Stimulated activated CD4-positive, alpha-beta T cell treated with anti-CD3 and anti-CD28 coated beads, Interleukin-4, amount 100 ng/mL, for 48 hours (primary cell): ENCODE results near the gene HNRNPD.
"Not testable (repeated sequence)": the region's sequence is repeated elsewhere in the genome, so short reads cannot be mapped to it uniquely, and the experiment has no call there.

Source experiments
- DNase-seq, 2 donors: peaks; one replicate each; pipeline ENCODE4 v3.0.0-alpha.2; 2020; ENCODE audit warnings: low read depth in 2 of 2

Gene HNRNPD

DNA sequence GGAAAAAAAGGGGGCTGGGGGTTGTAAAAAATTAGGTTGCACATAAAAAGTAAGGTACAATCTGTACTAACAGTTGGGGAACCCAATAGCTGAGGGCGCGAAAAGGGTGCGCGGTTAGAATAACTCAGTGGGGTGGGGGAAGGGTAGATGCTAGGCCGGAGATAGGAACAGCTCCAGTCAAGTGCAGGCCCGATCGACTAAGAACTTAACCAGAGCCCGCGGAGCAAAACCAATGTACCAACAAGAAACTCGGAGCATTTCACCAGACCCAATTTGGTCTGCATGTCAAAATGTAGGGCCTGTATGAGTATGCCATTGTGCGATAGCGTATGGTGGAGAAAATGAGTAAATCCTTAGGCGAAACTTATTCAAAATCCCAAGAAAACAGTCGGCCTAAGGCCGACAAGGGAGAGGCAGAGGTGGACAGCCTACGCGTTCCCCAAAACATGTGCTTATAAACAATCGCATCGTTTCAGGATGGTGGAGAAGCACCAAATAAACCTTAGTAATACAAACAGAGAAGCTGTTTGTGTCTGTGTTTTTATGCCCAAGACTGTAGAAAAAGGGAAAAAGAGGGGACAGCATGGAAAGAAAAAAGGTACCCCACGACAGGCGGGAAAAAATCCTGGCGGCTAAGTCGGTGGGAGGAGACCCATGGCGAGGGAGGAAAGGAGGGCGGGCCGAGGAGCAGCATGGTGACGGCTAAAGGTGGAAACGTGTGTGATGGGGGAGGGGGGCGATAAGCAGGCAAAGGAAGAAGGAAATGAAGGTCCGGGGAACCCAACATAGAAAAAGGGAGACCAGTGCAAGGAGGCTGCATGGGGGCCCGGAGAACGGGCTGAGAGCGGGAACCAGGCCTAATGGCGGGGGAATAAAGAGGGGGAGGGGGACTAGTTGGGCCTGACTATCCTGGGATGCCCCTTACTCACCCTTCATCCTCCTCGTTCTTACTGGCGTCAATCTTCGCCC lies 990 bp downstream of the HNRNPD start:
- peak; percentile 72 to 76 for DNase-seq

DNA sequence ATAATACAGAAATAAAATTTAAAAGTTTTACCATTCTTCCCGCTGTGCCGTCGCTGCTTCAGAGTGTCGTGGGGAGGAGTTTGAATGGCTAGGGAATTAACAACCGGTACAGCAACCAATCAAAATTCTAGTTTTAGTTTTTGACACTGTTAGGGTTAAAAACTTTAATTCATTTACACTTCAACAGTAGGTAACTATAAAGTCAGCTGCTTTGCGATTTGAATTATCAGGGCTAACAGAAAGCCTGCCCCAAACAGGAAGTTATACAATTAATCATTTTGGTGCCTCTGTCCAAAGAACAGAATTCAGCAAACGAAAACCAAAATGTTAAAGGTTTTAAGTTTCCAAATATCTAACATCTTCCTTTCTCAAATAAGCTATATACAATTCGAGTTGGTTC lies 2.3 kb downstream of the HNRNPD start:
- DNase-seq: no peak

DNA sequence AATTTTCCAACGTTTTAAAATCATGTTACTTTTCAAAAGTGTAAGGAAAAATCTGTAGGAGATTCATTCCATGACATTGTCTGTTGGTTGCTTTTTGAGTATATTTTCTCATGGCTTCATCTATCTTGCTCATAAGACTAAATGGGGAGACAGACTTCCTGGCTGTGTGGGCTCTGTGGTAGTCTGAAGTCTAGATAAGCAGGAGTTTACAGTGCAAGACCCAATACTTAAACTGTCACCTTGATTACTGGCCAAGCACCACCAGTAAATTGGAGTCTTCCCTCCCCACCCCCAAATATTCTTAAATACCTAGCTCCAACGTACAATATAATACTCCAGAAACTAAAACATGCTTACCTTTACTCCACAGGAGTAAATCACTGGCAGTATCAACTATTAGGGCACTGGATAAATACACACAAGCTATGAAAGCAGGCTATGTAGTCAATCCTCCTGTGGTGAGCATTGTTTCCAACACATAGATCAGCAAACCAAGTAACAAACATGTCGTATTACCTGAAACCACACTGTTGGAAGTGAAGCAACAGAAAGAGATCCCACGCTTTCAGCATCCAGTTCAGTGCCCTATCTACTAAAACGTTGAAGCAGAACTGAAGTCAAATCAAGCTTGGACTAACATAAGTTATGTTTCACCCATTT lies 6.2 kb downstream of the HNRNPD start:
- DNase-seq: no peak

DNA sequence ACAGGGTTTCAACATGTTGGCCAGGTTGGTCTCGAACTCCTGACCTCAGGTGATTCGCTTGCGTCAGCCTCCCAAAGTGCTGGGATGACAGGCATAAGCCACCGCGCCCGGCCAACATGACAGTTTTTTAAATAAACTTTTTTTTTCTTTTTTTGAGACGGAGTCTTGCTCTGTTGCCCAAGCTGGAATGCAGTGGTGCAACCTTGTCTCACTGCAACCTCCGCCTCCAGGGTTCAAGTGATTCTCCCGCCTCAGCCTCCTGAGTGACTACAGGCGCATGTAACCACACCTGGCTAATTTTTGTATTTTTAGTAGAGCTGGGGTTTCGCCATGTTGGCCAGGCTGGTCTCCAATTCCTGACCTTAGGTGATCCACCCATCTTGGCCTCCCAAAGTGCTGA lies 7.4 kb downstream of the HNRNPD start:
- not testable (repeated sequence) for DNase-seq

DNA sequence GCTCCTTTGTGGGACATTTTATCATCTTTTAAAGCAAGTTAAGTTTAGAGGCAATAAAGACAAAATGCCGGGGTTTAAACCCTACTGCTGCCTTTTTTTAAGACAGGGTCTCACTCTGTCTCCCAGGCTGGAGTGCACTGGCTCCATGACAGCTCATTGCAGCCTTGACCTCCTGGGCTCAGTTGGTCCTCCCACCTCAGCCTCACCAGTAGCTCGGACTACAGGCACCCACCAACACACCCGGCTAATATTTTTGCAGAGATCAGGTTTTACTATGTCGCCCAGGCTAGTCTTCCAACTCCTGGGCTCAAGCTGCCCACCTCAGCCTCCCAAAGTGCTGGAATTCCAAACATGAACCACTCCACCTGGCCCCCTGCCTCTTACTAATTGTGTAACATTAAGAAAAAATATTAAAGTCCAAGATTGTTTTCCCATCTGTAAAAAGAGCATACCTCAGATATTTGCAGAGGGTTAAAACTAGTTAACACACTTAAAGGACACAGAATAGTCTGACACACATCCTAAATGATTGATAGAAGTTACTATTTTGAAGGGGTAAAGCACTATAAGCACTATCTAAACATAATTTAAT lies 9.8 kb downstream of the HNRNPD start:
- DNase-seq: no peak

DNA sequence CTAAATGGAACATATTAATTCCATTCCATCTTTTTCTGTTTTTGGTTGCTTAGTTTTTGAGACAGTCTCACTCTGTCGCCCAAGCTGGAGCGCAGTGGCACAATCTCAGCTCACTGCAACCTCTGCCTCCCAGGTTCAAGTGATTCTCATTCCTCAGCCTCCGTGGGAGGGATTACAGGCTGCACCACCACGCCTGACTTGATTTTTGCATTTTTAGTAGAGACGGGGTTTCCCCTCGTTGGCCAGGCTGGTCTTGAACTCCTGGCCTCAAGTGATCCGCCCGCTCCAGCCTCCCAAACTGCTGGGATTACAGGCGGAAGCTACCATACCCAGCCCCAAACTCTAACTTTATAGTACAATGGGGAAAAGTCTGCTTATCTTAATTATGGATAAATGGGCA lies 11.2 kb downstream of the HNRNPD start:
- DNase-seq: no peak

DNA sequence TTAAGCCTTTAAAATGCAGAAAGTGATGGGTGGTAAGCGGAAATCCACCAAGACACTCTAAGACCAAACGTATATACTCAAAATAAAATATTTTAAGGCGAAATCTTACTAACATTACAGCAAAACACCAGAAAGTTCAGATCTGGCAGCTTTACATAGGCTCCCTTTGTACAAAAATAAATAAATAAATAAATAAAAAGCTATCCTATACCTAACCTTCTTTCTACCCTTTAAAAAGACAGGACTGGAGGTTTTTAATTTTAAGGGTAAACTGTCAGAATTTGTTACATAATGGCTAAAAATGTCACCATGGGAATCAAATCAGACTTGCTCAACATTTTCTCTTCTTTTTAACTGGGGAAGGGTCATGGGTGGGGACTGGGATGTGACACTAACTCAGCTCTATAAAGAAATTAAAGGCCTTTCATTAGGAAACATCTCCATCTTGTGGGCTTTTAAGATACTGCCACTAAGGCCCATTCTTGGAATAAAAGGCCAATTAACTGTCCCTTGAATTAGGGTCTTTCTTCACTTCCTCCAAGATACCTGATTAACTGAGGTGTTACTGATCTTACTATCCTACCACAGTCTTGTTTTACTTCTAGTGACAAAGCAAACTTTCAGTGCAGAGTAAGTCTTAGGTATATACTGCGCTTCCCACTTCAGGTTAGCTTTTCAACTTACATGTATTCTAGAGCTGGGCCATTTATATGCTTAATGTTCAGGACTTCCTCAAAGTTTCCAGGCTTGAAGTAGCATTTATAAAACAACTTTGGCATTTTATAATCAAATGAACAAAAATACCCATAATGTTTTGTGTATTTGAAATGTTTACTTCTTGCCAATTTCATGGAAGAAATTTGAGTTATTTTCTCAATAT lies 13.3 kb downstream of the HNRNPD start:
- no peak for DNase-seq

DNA sequence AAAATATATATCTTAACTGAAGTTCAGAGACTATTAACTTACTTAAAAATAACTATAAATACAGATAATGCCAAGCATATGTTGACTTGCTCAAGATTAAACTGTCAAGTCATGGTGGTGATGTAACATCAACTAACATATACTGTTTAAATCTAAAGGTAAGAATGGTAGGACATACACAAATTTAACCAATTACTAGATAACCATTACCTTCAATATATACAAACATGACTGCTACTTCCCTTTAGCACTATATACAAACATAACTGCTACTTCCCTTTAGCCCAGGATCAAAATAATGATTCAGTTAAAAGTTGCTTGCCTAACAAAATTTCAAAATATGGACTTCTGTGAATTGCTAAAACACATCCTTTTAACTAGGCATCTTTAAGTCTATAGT lies 14.9 kb downstream of the HNRNPD start:
- no peak for DNase-seq

DNA sequence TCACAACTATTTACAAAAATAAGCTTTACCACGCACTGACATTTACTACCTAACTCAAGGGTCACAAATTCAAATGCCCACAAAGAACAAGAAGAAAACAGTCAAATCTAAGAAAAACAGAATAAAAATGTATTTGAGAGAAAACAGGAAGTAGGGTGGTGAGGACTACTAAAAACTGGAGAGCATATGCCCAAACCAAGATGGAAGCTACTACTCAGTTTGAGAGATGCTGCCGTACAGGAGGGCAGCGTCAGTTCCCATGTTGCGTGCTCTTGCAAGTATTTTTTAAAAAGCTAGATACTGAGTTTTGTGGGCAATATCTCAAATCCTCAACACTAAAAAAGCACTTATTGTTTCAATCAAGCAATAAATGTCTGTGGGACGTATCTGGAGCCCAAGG lies 16.2 kb downstream of the HNRNPD start:
- DNase-seq: no peak

DNA sequence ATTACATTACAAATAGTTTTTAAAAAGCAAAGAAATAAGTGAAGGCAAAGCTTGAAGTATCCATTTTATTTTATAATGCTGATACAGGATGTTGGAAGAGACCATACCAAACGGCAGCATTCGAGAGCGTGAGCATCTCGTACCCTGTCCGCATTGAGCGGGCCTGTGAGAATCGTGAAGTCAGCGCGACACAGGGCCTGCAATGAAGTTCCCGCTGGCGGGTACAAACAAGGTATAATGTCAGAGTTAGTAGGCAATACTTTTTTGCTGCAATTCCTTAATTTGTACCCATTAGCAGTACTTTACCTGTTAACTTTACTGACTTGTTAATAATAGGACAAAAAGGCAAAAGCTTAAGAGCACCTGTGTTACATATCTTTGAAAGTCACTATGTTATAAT lies 19.0 kb downstream of the HNRNPD start:
- no peak for DNase-seq

DNA sequence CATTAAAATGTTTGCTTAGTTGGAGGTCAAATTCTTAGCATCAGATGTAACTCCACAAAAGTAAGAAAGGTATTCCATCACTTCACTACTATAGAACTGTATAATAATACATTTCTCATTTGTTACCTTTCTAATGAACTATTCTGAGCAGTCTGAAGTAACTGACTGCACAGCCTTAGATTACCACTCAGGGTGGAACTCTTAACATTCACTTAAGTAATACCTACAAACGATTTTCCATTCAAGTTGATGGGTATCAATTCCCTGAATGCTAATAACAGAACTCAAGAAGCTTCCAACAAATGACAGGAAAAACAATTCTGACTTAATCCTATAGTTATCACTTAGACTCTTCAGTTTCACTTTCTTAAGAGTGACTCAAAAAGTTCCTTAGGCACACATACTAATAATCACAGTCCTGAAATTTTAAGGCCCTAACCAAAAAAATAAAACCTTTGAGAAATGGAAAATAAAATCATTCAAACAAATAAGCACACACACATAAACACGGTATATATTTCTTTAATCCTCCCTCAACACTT lies 20.9 kb downstream of the HNRNPD start:
- DNase-seq: no peak

DNA sequence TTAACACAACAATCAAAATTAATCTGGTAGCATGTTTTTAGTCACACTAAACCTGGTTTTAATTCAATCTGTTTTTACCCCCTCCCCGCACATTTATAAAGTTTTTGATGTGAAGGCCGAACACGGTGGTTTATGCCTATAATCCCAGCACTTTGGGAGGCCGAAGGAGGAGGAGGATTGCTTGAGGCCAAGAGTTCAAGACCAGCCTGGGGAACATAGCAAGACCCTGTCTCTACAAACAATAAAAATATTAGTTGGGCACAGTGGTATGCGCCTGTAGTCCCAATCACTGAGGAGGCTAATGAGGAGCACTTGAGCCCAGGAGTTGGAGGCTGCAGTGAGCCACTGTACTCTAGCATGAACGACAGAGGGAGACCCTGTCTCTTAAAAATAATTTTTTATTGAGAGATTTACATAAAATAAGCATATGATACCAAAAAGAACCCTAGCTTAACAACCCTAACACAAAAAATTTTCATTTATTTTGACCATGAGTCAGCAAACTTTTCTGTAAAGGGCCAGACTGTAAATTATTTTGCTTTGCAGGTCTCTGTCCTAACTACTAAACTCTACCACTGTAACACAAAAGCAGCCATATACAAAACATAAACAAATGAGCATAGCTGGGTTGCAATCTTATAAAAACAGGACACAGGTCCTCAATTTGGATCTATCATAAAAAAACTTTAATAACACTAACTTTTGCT lies 21.5 kb downstream of the HNRNPD start:
- DNase-seq: no peak

DNA sequence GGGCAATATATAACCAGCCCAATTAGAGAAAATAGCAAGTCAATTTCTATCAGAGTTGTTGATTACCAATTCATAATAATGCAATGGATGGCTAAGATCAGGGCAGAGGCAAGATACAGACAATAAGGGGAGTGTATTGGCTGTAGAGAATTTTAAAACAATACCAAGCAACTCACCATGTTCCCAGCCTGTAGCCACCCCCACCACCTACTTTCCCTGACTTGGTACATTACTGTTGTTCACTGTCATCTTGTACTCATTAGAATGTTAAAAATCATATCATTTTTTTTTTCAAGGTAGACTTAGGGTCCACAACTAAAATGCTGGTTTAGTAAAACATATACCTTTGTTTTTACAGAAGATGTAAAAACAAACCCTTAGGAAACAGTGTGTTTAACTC lies 27.7 kb downstream of the HNRNPD start:
- DNase-seq: no peak

DNA sequence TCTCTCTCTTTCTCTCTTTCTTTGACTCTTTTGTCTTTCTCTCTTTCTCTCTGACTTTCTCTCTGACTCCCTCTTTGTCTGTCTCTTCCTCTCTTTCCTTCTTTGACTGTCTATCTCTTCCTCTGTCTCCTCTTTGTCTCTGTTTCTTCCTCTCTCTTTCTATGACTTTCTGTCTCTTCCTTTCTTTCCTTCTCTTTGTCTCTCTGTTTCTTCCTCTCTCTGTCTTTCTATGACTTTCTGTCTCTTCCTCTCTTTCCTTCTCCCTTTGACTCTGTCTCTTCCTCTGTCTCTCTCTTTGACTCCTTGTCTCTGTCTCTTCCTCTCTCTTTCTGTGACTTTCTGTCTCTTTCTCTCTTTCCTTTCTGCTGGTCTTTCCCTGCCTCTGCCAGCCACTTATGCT lies 38.7 kb downstream of the HNRNPD start:
- DNase-seq: no peak

DNA sequence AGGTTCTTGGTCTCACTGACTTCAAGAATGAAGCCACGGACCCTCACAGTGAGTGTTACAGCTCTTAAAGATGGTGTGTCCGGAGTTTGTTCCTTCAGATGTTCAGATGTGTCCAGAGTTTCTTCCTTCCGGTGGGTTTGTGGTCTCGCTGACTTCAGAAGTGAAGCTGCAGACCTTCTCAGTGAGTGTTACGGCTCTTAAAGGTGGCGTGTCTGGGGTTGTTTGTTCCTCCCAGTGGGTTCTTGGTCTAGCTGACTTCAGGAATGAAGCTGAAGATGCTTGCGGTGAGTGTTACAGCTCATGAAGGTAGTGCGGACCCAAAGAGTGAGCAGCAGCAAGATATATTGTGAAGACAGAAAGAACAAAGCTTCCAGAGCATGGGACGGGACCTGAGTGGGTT lies 40.1 kb downstream of the HNRNPD start:
- DNase-seq: not testable (repeated sequence)

DNA sequence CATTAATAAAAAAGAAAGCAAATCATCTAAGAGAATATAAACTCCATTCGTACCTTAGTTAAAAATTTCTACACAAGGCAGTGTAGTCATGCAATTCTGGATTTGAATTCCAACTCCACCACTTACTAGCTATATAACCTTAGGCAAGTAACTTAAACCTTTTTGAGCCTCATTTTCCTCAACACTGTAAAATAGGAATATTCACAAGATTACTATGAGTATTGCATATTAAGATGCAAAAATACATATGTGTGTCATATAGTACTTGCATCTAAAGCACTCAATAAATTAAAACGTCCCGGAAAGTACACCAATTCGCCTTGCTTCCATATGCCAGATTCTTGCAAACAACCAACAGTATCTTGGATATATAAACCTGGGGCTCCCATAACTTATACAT lies 42.0 kb downstream of the HNRNPD start:
- no peak for DNase-seq

DNA sequence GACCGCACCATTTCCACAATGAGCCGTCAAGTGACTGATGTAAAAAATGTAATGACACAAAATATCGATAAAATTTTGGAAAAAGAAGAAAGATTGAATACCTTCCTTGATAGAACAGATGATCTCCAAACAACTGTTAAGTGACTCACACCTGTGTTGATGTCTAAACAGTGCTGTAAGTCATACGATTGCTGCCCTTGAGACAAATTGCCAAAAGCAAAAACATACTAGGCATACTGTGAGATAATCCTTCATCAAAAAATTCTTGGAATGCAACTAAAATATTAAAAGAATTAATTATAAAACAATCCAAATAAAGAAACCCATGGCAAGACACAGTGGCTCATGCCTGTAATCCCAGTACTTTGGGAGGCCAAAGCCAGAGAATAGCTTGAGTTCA lies 53.4 kb downstream of the HNRNPD start:
- no peak for DNase-seq

DNA sequence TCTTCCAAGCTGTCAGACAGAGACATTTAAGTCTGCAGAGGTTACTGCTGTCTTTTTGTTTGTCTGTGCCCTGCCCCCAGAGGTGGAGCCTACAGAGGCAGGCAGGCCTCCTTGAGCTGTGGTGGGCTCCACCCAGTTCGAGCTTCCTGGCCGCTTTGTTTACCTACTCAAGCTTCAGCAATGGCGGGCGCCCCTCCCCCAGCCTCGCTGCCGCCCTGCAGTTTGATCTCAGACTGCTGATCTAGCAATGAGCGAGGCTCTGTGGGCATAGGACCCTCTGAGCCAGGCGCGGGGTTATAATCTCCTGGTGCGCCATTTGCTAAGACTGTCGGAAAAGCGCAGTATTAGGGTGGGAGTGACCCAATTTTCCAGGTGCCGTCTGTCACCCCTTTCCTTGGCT lies 70.7 kb downstream of the HNRNPD start:
- DNase-seq: not testable (repeated sequence)
